HG02870 (cell line): ENCODE data around the gene SUPT20HL1.
A peak's percentile ranks its signal among the peaks of the same experiment; 100 is the strongest.

Experiments used
- ATAC-seq: cut with Tn5 transposase; IDR thresholded peaks from one replicate; pipeline ENCODE4 v1.9.1; 2021; ENCODE audit warnings: mild to moderate bottlenecking, moderate library complexity; ENCODE audit not compliant: unreplicated experiment

The SUPT20HL1 gene

GRCh38 chrX:24396236-24396930, 35.9 kb downstream of the SUPT20HL1 start:
- ATAC-seq, result peak; percentile 4

DNA sequence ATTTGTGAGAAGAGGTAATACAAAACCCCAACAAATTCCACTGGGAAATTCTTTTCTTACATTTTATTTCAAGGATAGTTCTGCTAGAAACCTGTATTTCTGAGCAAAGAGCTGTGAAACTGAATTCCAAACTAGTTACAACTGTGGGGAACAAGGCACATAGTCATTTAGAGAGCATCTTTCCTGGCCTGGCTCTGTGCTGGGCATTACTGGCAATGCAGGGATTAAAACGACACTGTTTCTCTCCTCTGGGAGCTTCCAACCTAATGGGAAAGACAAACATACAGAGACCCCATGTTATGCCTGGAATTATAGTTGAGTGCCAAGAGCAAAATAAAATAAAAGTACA, 36.5 kb downstream of the SUPT20HL1 start:
- ATAC-seq, result no peak

- ATAC-seq, result no peak
These were observed 38.3 kb downstream of the SUPT20HL1 start for GRCh38 chrX:24398766-24399165.

GRCh38 chrX:24399550-24399949, 39.1 kb downstream of the SUPT20HL1 start:
- ATAC-seq, result no peak

DNA sequence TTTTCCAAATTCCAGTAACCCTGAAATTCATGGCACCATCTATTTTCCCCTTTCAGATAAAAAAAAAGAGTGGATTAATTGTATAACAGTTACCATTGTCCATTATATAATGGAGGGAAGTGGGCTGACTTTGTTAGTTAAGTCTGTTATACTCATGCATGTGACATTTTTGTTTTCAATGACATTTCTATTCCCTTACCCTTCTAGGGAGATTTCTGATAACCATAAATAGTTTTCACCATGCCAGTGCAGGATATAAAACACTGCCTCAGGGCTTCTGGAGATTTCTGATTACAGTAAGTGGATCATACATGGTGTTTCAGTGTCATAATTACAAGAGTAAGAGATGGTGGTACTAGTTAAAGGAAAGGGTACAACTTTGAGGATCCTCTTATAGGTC, 45.5 kb downstream of the SUPT20HL1 start:
- no peak for ATAC-seq
